Stimulated activated CD4-positive, alpha-beta T cell treated with anti-CD3 and anti-CD28 coated beads, Interleukin-1b, Interleukin-23, amount 100 ng/mL, for 1 hour (primary cell): ENCODE data around the gene CRYBB3.
"Not testable (repeated sequence)": the region's sequence is repeated elsewhere in the genome, so short reads cannot be mapped to it uniquely, and the experiment has no call there.

Experiments used
- DNase-seq, 2 donors: peaks; one replicate each; pipeline ENCODE4 v3.0.0-alpha.2; 2020; ENCODE audit warnings: low read depth in 2 of 2

The CRYBB3 gene

DNA sequence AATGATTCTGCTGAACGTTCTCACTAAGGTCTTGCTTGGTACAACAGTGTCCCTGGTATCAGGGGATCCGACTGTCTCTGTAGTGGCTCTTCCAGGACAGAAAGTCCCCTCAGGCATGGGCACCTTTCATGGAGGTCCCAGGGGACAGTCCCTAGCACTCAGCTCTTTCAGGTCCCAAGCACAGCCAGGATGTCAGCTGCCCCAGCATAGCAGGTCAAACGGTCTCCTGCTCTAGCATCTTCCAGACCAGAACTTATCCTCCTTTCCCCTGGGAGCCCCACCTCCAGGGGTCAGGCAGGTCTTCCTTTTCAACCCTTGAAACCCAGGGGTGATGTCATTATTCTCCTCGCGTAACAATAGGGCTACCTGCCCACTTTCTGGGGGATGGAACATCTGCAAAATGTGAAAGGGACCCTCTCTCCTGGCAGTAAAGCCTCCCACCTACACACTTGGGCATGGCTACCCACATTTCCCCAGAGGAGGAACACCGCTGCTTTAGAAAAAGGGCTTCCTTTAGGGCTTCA, 24.7 kb upstream of the CRYBB3 start:
- no peak for DNase-seq

DNA sequence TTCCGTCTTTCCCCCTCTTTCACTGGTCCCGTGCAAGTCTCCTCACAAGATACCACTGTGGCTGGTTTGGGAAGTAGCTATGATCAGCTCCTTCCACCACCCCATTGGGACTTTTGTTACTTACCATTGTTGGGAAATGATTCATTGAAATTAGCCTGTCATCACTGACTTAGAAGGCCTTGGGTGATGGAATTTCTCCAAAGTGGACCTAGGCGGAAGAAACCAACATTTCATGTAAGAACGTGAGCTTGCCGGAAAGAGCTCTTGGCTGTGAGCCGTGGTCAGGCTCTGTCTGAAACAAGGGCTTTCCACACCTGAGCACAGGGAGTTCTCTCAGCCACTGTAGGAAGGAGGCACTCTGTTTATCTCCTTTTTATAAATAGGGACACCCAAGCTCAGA, 23.5 kb upstream of the CRYBB3 start:
- DNase-seq = no peak

DNA sequence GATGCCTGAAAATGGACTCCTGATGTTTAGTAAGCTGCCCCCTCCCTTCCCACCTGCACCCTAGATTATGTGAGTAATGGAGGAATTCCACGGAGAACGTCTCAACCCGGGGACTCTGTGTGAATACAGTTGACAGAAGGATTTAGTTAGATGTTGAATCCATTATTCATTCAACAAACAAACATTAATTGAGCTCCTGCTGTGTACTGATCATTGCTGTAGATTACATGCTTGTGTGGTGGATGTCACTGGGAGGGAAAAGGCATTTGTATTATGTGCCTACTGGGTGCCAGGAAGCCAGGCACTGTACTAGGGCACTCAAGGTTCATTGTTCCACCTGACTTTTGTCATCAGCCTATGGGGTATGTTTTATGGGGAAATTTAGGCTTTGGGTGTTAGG, 22.9 kb upstream of the CRYBB3 start:
- DNase-seq = no peak

DNA sequence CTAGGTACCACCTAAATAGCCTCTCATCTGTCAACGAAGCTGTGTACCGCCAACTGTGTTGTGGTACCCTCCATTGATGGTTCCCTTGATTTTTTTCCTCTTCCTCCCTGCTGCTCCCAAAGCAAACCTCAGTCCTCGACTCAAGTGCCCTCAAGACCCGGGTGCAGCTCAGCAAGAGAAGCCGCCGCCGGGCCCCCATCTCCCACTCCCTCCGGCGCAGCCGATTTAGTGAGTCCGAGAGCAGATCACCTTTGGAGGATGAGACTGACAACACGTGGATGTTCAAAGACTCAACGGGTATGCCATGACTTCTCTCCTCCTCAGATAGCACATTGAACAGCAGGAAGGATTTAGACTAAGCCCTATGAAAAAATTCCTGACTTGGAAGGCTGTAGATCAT, 22.4 kb upstream of the CRYBB3 start:
- no peak for DNase-seq

DNA sequence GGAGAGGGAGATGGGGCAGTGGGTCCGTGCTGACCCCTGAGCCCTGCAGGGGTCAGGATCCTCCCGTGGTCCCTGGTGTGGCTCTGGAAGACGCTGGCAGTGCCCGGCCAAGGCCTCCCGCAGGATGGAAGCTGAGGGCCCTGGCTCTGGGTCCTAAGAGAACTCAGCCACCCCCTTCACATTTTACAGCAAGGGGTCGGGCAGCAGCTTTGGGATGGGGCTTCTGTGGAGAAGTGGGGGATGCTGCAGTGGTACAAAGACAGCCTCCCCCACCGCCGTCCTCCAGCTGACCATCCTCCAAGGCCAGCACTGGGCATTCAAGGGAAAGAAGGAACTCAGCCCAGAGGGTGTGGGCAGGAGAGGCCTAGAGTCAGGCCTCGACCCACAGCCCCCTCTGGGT, 21.8 kb upstream of the CRYBB3 start:
- no peak for DNase-seq

DNA sequence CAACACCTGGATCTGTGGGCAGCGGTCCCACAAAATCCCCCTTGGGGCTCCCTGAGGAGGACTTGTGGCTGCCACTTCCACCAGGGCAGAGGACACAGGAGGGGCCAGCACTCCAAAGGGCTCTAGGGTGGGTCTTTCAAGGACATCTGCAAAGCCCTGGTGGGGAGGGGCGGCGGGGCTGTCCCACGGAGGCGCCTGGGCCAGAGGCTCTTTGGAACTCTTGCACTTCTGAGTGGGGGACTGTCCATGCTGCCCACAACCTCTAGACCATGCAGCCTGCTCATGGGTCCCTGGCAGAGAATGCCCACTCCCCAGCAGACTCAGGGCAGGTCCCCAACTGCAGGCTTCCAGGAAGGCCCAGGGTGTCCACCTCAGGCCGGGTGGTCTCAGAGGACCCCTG, 21.3 kb upstream of the CRYBB3 start:
- DNase-seq = not testable (repeated sequence)

DNA sequence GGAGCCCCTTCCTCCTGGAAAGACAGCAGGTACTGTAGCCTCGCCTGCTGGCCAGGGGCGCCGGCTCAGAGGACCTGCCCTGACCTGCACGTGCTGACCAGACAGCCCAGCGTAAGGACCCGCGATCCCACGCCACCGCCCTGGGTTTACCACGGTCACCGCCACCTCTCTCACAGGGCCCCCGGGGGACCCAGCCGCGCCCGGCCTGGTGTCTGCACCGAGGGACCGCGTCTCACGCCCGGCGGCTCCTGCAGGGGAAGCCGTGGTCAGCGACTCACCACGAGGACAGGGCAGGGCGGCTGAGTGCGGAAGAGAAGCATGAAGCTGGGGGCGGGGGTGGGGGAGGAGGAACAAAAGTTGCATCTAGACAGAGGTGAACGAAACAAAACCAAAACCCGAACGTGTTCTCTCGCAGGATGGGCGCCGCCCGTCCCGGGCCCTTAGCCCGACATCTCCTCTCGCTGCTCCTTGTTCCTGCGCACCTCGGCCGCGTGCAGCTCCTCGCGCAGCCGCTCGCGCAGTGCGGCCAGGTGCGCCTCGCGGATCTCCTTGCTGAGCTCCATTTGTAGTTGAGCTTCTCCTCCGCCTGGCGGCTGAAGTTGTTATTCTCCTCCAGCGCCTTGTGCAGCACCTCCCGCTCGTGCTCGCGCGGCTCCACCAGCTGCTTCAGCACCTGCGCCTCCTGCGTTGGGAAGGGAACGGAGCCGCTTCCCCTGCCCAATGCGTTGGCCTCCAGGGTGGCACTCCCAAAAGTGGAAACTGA, 20.6 kb upstream of the CRYBB3 start:
- not testable (repeated sequence) for DNase-seq

DNA sequence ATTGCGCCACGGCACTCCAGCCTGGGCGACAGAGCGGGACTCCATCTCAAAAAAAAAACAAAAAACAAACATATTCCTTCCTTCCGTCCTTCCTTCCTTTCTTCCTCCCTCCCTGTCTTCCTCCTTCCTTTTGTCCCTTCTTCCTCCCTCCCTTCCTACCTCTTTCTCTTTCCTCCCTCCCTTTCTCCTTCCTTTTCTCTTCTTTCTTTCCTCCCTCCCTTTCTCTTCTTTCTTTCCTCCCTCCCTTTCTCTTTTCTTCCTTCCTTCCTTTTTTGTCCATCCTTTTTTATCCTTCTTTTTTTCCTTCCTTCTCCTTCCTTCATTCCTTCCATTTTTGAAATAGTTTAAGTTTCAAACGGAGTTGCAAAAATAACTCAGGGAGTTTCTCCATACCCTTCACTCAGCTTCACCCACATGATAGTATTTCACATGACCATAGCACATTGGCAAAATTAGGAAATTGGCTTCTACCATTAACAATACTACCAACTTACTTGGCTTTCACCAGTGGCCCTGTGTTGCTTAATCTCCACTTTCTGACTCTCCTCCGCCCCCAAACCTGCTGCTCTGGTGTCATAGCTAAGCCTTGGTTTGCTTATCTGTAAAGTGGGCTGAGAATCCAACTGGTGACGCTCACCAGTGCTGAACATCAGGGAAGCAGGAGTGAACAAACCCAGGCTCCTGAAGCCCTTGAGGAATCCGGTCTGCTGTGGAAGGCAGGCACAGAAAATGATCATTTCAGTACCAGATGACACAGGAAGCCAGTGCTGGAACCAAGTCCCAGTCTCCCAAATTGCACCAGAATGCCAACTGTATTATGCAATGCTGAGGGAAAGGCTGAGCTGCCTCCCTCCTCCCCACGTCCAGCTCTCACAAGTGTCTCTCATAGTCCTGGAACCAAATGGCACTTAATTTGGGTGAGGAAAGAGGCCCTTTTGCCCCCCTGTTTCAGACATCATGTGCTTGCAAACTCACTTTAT, 17.2 kb upstream of the CRYBB3 start:
- DNase-seq = no peak

DNA sequence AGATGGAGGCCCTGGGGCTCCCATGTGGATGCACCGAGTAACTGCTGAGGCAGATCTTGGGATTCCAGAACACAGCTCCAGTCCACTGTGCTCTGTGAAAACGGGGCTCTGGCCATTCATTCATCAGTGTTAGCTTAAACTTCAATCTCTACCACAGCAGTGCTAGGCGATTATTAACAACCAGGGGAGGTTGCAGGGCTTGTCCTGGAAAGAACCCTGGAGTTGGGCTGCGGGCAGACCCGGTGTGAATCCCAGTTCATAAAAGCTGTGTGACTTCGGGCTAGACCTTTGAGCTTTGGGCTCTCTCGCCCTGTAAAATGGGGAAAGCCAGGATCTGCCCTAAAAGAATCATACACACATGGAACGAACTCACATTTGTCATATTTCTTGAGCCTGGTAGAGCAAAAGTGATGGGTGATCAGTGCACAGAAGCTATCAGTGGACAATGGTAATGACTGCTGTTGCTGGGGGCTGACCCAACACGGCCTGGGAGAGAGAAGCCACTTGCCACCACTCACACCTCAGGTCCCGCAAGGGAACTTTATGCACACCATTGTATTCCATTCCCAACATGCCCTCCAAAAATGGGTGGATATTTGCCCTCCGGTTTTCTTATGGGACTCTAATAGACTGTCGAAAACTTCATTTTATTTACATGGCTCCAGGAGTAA, 15.6 kb upstream of the CRYBB3 start:
- DNase-seq = no peak

DNA sequence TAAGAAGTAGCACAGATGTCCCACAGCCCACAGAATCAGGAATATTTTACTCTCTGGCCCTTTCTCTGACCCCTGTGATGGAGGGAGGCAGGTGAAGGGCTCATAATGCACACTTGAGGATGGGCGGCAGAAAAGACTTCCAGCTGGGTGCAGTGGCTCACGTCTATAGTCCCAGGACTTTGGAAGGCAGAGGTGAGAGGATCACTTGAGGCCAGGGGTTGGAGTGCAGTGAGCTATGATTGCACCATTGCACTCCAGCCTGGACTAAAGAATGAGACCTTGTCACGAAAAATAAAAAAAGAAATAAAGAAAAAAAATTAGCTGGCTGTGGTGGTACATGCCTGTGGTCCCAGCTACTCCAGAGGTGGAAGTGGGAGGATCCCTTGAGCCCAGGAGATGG, 13.5 kb upstream of the CRYBB3 start:
- DNase-seq = no peak

DNA sequence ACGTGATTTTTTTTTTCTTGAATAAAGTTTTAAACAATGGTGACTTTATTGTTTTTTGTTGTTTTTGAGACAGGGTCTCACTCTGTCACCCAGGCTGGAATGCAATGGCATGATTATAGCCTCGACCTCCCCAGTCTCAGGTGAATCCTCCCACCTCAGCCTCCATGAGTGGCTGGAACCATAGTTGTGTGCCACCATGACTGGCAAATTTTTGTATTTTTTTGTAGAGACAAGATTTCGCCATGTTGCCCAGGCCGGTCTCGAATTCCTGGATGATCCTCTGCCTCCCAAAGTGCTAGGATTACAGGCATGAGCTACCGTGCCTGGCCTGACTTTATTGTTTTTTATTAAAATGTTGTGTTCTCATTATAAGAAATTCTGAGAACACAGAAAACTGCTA, 12.2 kb upstream of the CRYBB3 start:
- no peak for DNase-seq

DNA sequence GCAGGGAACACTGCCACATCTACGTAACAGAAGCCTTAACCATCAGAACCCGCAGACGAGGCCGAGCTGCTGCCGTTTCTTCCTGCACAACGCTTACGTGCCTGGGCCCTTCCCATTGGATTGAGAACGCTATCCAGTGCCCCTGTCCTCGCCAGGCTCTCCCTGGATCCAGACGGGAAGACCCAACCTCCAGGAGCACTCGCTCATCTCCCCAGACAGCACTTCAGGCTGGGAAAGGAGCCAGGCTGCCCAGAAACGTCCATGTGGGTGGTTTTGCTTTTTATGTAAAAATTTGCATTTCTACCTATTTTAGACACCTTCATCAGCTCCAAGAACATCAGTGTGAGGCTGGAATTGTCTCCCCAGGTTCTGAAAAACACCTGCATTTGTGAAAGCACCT, 7.3 kb upstream of the CRYBB3 start:
- DNase-seq = no peak

DNA sequence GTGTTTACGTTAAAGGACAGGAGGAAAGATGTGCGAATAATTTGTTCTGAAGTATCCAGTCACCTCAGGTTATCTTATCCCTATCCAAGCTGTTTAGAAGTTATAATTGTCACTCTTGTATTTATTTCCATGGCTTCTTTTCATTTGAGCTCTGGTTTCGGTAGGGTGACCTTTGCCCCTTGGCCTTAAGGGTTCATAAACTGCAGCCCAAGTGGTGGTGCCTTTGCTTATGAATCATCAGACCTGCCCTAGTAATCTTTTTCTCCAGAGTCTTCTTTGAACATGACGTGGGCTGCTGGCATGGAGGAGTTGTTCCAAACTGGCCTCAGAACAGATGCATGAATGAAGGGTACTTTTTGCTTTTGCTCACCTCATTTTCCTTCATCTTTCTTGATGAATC, 6.5 kb upstream of the CRYBB3 start:
- no peak for DNase-seq

DNA sequence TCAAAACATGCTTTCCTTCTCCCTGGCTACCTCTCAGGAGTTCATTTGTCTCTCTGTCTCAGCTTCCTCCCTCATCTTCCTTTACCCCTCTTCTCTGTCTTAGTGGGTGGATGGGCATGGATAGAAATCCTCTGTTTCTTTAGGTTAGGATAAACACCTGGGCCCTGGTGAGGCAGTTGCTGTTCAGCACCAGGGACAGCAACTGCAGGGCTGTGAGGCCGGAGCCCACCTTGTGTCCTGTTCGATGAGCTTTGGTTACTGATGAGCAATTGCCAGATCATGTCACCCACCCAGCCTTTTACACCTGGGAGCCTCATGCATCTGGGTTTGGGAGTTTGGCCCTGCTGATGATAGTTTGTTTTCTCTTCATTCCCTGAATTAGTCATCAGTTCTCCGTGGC, 6.1 kb upstream of the CRYBB3 start:
- no peak for DNase-seq

DNA sequence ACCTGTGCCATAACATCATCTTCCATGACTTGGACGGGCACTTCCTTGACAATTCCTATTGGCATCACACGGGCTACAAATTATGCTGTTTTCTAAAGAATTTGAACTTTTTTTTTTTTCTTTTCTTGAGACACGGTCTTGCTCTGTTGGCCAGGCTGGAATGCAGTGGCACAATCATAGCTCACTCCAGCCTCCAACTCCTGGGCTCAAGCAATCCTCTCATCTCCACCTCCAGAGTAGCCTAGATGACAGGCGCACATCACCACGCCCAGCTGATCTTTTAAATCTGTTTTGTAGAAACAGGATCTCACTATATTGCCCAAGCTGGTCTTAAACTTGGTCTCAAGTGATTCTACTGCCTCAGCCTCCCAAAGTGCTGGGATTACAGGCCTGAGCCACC, 3.3 kb upstream of the CRYBB3 start:
- no peak for DNase-seq

DNA sequence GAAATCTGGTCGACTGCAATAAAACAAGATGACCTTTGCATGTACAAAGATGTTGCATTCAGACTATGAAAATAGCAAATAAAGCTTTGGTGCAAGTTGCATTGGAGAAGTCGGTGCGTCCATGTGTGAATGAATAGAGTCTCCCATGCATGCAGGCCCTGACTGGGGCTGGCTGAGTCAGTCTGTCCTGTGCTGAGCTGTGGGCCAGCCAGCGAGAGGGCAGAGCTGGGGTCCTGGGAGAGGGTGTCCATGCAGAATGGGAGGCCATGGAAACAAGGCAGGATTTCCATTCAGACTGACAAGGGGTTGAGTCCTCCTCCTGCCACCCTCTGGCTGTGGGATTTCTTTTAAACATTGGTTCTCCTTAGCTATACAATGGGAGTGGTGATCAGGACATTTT, 2.3 kb upstream of the CRYBB3 start:
- DNase-seq = no peak

DNA sequence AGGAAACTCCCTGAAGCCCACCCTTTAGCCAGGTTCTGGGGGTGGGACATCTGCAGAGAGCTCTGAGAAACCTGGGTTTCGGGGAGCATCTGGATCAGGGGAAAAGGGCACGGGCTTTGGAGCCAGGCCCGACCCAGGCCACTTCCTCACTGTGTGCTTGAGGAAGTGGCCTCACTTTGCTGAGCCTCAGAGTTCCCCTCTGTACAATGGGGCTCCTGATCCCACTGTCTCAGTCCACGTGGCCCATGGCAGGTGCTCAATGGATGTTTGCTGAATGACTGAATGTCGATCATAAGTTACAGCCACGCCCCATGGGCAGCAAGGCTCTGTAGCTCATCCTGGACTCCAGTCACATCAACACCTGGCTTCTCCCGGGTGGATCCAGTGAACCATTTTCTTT, 1.3 kb downstream of the CRYBB3 start:
- DNase-seq = no peak

DNA sequence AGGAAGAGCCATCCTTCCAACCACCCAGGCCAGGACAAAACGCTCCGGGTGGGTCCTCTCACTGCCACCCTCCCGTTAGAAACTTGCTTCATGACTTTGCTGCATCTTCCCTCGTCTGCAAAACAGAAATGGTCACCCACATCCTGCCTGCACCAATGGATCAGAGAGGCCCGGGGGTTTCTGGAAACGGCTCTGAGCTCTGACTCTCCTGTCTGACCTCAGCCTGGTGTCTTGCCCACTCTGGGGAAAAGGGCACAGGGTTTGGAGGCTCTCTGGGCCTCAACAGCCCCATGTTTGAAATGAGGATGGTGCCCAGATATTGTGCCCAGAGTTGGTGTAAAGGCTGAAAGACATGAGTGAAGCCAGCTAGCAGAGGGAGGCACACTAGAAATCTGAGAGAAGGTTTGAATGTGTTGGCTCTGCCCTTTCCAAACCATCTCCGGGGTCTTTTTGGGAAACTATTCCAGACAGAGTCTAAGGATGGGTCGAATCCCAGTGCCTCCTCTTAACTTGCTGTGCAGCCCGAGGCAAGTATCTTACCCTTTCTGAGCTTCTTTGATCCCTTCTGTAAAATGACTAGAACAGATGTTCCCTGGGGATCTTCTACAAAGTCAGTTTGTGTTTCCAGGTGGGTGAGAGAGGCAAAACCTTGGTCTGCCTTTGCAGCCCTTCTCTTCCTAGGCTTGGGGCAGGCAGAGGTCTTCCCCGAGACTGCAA, 2.1 kb downstream of the CRYBB3 start:
- no peak for DNase-seq

DNA sequence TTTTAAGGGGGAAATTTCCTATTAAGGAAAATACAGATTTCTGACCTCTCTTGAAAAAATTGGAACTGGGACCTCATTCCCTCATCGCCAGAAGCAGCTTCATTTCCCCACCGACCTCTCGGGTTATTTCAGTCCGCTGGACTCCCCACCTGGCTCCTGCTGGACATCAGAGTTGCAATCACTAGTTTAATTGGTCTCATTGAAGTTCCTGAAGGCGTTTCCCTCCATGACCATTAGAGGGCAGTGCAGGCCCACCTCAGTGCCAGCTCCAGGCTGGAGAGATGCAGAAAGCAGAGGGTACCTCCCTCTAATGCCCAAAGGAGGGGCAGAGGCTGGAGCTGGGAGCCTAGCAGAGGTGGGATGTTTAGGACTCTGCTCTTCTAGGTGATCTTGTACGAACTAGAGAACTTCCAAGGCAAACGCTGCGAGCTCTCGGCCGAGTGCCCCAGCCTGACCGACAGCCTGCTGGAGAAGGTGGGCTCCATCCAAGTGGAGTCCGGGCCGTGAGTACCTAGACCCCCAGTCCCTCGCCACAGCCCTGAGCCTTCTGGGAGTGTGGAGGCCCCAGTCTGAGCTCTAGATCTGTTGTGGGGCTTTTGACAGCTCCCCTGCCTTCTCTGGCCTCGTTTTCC, 2.7 kb downstream of the CRYBB3 start:
- DNase-seq = peak; percentile 4 to 30

DNA sequence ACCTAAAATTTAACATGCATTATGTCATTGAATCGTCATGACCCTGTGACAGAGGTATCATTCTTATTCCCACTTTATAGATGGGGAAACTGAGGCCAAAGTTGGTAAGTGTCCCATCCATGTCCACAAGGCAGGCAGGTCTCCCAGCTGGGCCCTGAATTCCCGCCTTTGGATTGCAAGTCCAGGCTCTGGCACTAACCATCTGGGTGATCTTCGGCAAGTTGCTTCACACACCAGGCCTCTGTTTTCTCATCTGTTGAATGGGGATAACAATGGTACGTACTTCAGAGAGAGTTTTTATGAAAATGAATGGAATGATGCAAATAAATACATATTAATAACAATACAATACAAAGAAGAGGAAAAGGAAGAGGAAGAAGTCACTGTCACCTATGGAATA, 3.4 kb downstream of the CRYBB3 start:
- no peak for DNase-seq

DNA sequence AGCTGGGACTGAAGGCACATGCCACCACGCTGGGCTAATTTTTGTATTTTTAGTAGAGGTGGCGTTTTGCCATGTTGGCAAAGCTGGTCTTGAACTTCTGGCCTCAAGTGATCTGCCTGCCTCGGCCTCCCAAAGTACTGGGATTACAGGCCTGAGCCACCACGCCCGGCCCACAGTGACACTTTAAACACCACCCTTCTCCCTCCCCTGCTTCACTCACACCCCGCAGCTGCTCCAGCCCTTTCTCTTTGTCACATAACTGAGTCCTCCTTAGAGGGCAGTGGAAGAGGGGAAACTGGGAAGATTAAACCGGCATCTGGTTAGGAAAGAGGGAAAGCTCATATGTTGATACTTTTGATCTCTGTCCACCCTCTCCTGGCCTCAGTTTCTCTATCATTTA, 4.9 kb downstream of the CRYBB3 start:
- DNase-seq = not testable (repeated sequence)
